ENCODE measurements around the gene KCNQ1. TPM values are rescaled to one million over a fixed set of nuclear protein-coding genes. Genes with fewer than 3 reads are reported as not detected.

KCNQ1 gene
- total RNA-seq, 1 donor from 2014 or later = 2.7 TPM

DNA sequence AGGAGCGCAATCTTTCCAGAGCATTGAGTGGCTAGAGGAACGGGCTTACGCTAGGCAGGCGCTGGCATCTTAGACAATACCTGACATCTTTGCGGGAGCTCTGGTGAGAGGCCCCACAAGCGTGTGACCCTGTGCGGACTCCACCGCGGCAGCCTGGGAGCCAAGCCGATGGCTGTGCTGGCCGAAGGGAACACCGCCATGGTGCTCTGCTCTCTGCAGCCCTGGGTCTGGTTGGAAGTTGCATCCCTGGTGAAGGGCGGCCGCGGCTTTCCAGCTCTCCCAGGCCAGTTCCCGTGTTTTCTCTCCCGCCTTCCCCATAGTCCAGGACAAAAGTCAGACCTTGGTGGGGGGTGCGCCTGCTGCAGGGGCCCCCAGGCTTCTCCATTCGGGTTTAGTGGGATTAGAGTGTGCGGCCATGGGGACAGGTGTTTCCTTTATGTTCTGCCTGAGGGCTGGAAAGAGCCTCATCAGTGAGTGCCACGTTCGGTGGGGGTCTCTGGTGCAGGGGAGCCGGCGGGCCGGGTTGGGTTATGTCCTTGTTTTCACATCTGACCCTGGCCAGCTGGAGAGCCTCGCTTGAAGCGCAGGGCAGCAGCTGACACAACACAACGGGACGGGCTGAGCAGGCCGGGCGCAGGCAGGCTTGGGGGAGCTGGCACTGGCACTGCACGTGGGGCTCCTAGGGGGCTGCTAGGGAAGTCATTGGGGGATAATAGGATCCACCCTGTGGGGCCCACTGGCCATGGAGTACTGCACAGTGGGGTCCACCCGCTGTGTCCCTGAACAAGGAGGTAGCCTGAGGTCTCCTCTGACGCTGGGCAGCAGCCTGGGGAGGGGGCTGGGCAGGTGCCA lies 94.8 kb downstream of the KCNQ1 start:
- intact Hi-C loops (cut with DNase I) = loop anchor here (10.0 kb wide), 1 partner anchor 335 kb away; no protein-coding TSS in a partner anchor
- no peak for DNase-seq (ENCODE audit: extremely low spot score in 2 of 2)
- Histone ChIP-seq H3K9me3 (no peaks in the 10 kb centered on the region), H3K4me3 (no peak overlapping the region), H3K36me3 (no peaks in the 10 kb centered on the region), H3K27ac (no peak overlapping the region), H3K4me1 (no peaks in the 10 kb centered on the region), H3K27me3 (no peaks in the 10 kb centered on the region)
- TF ChIP-seq POLR2AphosphoS5 (IDR thresholded peaks at IDR 0.05; ENCODE audit: insufficient read depth in 1 of 2, low read depth in 1 of 2) (no peak), POLR2A (IDR thresholded peaks at IDR 0.05) (no peak)
- TF ChIP-seq, protein P1, sequence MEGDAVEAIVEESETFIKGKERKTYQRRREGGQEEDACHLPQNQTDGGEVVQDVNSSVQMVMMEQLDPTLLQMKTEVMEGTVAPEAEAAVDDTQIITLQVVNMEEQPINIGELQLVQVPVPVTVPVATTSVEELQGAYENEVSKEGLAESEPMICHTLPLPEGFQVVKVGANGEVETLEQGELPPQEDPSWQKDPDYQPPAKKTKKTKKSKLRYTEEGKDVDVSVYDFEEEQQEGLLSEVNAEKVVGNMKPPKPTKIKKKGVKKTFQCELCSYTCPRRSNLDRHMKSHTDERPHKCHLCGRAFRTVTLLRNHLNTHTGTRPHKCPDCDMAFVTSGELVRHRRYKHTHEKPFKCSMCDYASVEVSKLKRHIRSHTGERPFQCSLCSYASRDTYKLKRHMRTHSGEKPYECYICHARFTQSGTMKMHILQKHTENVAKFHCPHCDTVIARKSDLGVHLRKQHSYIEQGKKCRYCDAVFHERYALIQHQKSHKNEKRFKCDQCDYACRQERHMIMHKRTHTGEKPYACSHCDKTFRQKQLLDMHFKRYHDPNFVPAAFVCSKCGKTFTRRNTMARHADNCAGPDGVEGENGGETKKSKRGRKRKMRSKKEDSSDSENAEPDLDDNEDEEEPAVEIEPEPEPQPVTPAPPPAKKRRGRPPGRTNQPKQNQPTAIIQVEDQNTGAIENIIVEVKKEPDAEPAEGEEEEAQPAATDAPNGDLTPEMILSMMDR (IDR thresholded peaks at IDR 0.05) = no peak

DNA sequence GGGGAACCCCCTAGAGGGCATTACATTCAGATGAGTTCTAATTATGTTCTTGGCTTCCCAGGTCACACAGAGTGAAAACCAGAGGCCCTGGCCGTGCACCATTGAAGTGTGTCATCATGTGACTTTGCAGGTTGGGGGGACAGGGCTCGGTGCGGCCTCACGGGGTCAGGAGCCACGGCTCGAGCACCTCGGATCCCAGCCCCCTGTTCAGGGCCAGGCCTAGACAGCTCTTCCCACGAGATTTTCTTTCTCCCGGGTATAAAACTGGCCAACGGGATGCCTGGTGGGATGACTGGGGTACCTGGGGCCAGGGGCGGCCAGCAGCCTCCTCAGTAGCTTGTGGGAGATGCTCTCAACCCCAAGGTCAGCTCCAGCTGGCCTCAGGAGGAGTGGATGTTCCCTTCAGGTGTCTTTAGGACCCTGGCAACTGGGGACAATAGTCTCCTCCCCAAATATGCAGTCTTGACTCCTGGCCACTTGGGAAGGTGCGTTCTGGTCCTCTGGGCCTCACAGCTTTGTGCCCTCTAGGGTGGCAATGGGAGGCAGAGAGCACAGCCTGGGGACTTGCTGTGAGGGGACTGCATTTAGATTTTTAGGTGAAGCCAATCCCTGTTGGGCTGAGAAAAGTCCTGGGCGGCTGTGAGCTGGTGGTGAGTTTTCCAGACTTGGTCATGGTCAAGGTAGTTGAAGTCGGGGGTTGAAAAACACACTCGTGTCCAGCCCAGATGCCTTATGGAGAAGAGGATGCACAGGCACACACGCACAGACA lies 95.6 kb downstream of the KCNQ1 start:
- no peaks in the 10 kb centered on the region for H3K9me3 ChIP-seq
- no peaks in the 10 kb centered on the region for H3K36me3 ChIP-seq
- TF ChIP-seq POLR2AphosphoS5 (IDR thresholded peaks at IDR 0.05; ENCODE audit: insufficient read depth in 1 of 2, low read depth in 1 of 2) (no peak), POLR2A (IDR thresholded peaks at IDR 0.05) (no peak)
- TF ChIP-seq, protein P1 (IDR thresholded peaks at IDR 0.05) = no peak
- no peak overlapping the region for H3K4me3 ChIP-seq
- intact Hi-C loops (cut with DNase I) = no loop called here
- no peaks in the 10 kb centered on the region for H3K4me1 ChIP-seq
- no peak overlapping the region for H3K27ac ChIP-seq
- no peaks in the 10 kb centered on the region for H3K27me3 ChIP-seq
- no peak for DNase-seq (ENCODE audit: extremely low spot score in 2 of 2)

- intact Hi-C loops (cut with DNase I) = no loop called here
- Histone ChIP-seq H3K4me3 (no peak overlapping the region), H3K4me1 (no peaks in the 10 kb centered on the region), H3K27ac (no peak overlapping the region), H3K27me3 (no peaks in the 10 kb centered on the region), H3K36me3 (no peaks in the 10 kb centered on the region), H3K9me3 (no peaks in the 10 kb centered on the region)
- no peak for DNase-seq (ENCODE audit: extremely low spot score in 2 of 2)
- TF ChIP-seq, protein P1 (IDR thresholded peaks at IDR 0.05) = no peak
- TF ChIP-seq POLR2AphosphoS5 (IDR thresholded peaks at IDR 0.05; ENCODE audit: insufficient read depth in 1 of 2, low read depth in 1 of 2) = no peak
- TF ChIP-seq POLR2A (IDR thresholded peaks at IDR 0.05) = no peak
These were observed 96.3 kb downstream of the KCNQ1 start for GRCh38 chr11:2540992-2541680.

- no peak for DNase-seq (ENCODE audit: extremely low spot score in 2 of 2)
- H3K9me3 ChIP-seq = no peaks in the 10 kb centered on the region
- H3K27ac ChIP-seq = no peak overlapping the region
- no peaks in the 10 kb centered on the region for H3K27me3 ChIP-seq
- no peaks in the 10 kb centered on the region for H3K36me3 ChIP-seq
- intact Hi-C loops (cut with DNase I) = no loop called here
- no peak overlapping the region for H3K4me3 ChIP-seq
- no peaks in the 10 kb centered on the region for H3K4me1 ChIP-seq
- TF ChIP-seq, protein P1 (IDR thresholded peaks at IDR 0.05) = no peak
- TF ChIP-seq POLR2AphosphoS5 (IDR thresholded peaks at IDR 0.05; ENCODE audit: insufficient read depth in 1 of 2, low read depth in 1 of 2) = no peak
- TF ChIP-seq POLR2A (IDR thresholded peaks at IDR 0.05) = no peak
These were observed 97.1 kb downstream of the KCNQ1 start for GRCh38 chr11:2541881-2542361.
